ENCODE results near the gene CTDSP1.

Gene CTDSP1

GRCh38 chr2:218418717-218419458, 19.2 kb downstream of the CTDSP1 start, which contains the start of gene VIL1:
TSS of gene VIL1 (plus strand) at chr2:218419123. CDS start at chr2:218423779, 4,656 bp downstream.
- no peak for DNase-seq (ENCODE audit: low read depth)
- TF ChIP-seq CTCF (conservative IDR thresholded peaks at IDR 0.05; ENCODE audit: low read depth, low read length), result no peak
- H3K4me3 ChIP-seq (ENCODE audit: low read length), result no peak within 1 kb of the TSS

- DNase-seq (ENCODE audit: low read depth), result no peak
- no peak overlapping the region for H3K4me3 ChIP-seq (ENCODE audit: low read length)
- no peak for TF ChIP-seq CTCF (conservative IDR thresholded peaks at IDR 0.05; ENCODE audit: low read depth, low read length)
These were observed 20.1 kb downstream of the CTDSP1 start for GRCh38 chr2:218419630-218420216.

DNA sequence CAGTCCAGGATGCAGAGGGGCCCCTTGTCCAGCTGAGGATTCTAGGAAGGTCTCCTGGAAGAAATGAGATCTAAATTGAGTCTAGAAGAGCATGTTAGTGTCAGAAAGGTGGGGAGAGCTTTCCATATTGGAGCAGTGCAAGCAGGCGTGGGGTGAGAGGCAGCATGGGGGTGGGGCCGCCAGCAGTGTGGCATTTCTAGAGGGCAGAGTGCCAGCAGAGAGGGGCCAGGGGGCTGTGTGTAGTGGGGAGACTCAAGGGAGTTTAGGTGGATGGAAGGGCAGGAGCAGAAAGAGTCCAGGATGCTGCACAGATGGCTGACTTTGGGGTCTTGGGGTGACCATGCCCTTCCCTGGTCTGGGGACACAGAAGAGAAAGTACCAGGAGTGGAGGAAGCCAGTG, 21.4 kb downstream of the CTDSP1 start:
- DNase-seq (ENCODE audit: low read depth), result no peak

DNA sequence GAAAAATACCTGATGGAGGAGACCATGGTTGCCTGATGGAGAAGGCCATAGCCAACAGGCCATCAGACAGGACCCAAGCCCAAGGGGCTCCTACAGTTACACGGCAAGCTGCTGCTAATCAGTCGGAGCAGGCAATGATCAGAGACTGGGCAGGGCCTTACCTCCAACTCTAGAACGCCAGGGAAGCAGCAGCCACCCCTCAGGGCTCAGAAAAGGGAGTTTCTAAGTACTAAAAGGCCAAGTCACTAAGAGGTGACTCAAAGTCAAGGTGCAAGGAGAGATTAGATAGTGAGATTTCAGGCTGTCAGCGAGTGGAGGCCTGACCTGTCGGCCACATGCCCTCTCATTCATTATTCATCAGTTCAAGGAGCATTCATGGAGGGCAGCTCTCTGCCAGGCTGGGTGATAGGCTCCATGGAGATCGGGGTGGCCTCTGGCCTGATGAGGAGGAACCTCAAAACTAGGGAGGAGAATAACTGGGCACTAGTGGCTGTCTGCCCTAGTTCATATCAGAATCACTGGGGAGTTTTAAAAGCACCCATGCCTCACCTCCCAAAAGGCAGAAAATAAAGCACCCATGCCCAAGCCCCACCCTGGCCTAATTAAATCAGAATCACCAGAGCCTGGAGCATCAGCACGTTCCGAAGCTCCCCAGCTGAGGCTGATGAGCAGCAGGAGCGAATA, 22.9 kb downstream of the CTDSP1 start:
- no peak for TF ChIP-seq CTCF (conservative IDR thresholded peaks at IDR 0.05; ENCODE audit: low read depth, low read length)
- H3K4me3 ChIP-seq (ENCODE audit: low read length), result no peak overlapping the region
- no peak for DNase-seq (ENCODE audit: low read depth)

More for the DNA sequence above, 21.4 kb downstream of the CTDSP1 start:
- H3K4me3 ChIP-seq (ENCODE audit: low read length), result no peak overlapping the region
- no peak for TF ChIP-seq CTCF (conservative IDR thresholded peaks at IDR 0.05; ENCODE audit: low read depth, low read length)

- TF ChIP-seq CTCF (conservative IDR thresholded peaks at IDR 0.05; ENCODE audit: low read depth, low read length), result no peak
- DNase-seq (ENCODE audit: low read depth), result no peak
- no peak overlapping the region for H3K4me3 ChIP-seq (ENCODE audit: low read length)
These were observed 23.9 kb downstream of the CTDSP1 start for GRCh38 chr2:218423584-218423983.

- no peak for DNase-seq (ENCODE audit: low read depth)
- TF ChIP-seq CTCF (conservative IDR thresholded peaks at IDR 0.05; ENCODE audit: low read depth, low read length), result no peak
These were observed 25.9 kb downstream of the CTDSP1 start for GRCh38 chr2:218425531-218425930.

More at GRCh38 chr2:218425531-218425930, 25.9 kb downstream of the CTDSP1 start:
- no peak overlapping the region for H3K4me3 ChIP-seq (ENCODE audit: low read length)

All from retinal pigment epithelial cell (primary cell).